Endothelial cell of umbilical vein (primary cell): ENCODE measurements around the gene DYNLRB2. TPM values are rescaled to one million over a fixed set of nuclear protein-coding genes. Genes with fewer than 3 reads are reported as not detected.

Source experiments
- BruUV-seq: library from RNA; stranded (reverse); fragments of 400-500 nt; replicated peaks from 2 replicates; lab custom pipeline; 2021; lab: Mats Ljungman, UMichigan
- CTCF ChIA-PET: fragments of 300-600, 350-600 bp; sonication (Branson Sonifier 250); formaldehyde crosslinking; loops from one replicate; lab custom pipeline; 2021; ENCODE audit warnings: antibody characterized with exemption, inconsistent platforms; lab: Charles Lee
- POLR2A ChIA-PET: fragments of 300-600, 350-600 bp; sonication (Branson Sonifier 250); formaldehyde crosslinking; loops from one replicate; lab custom pipeline; 2021; ENCODE audit warnings: antibody characterized with exemption, inconsistent platforms; lab: Charles Lee
- DNase-seq: peaks from one replicate; pipeline ENCODE4 v3.0.0-alpha.2; 2011; ENCODE audit warnings: low read depth, low spot score
- FAIRE-seq: peaks from 2 replicates; lab custom pipeline; 2011; peaks lifted over from hg19 to GRCh38; lab: Jason Lieb, UNC
- H2AFZ ChIP-seq: 2 replicates; pipeline ENCODE4 v1.6.0; 2012; ENCODE audit warnings: low read depth, low read length, control low read depth, inconsistent platforms
- H3K27ac ChIP-seq: 2 replicates; pipeline ENCODE4 v1.5.1; 2011; ENCODE audit warnings: low read depth, mild to moderate bottlenecking, control low read depth, low read length, moderate library complexity; ENCODE audit not compliant: insufficient read depth
- H3K27me3 ChIP-seq, 2 experiments: 2 replicates each; pipeline versions ENCODE4 v1.6.0 to v1.6.1; 2011; ENCODE audit warnings: low read length in 2 of 2, mixed read lengths in 1 of 2; ENCODE audit not compliant: control insufficient read depth in 2 of 2, insufficient read depth in 2 of 2
- H3K36me3 ChIP-seq, 2 experiments: 2 replicates in 1 of 2; 3 replicates in 1 of 2; pipeline ENCODE4 v1.5.1; 2011; ENCODE audit warnings: low read length in 2 of 2, mild to moderate bottlenecking in 1 of 2, moderate library complexity in 1 of 2; ENCODE audit not compliant: control insufficient read depth in 2 of 2, insufficient read depth in 2 of 2; ENCODE audit errors: extremely low read depth in 1 of 2
- H3K4me1 ChIP-seq: 3 replicates; pipeline ENCODE4 v1.5.1; 2011; ENCODE audit warnings: mild to moderate bottlenecking, low read length; ENCODE audit not compliant: control insufficient read depth, insufficient read depth; ENCODE audit errors: extremely low read depth
- H3K4me2 ChIP-seq: 2 replicates; pipeline ENCODE4 v1.6.1; 2011; ENCODE audit warnings: low read length, control low read depth, mixed read lengths; ENCODE audit not compliant: insufficient read depth
- H3K4me3 ChIP-seq, 3 experiments: fragments of 200-600 bp in 1 of 3; sonication (generic), shearing (Covaris generic) in 1 of 3; replicated peaks in 1 of 3; 2 replicates each; pipeline ENCODE4 v1.5.1; 2011 to 2016; ENCODE audit warnings: control low read depth in 3 of 3, low read length in 3 of 3, mild to moderate bottlenecking in 2 of 3, inconsistent platforms in 1 of 3, low read depth in 1 of 3, moderate library complexity in 1 of 3; ENCODE audit not compliant: insufficient read depth in 1 of 3
- H3K79me2 ChIP-seq: 2 replicates; pipeline ENCODE4 v1.6.0; 2012; ENCODE audit warnings: low read length, inconsistent platforms; ENCODE audit not compliant: control insufficient read depth, insufficient read depth
- H3K9ac ChIP-seq: replicated peaks from 2 replicates; pipeline ENCODE3; 2011; ENCODE audit warnings: low read length, control low read depth; ENCODE audit not compliant: insufficient read depth; ENCODE audit errors: extremely low read depth
- H3K9me1 ChIP-seq: replicated peaks from 3 replicates; pipeline ENCODE4 v1.6.0; 2011; ENCODE audit warnings: mild to moderate bottlenecking, low read length; ENCODE audit not compliant: control insufficient read depth, insufficient read depth; ENCODE audit errors: extremely low read depth
- H3K9me3 ChIP-seq: replicated peaks from 2 replicates; pipeline ENCODE4 v1.5.1; 2012; ENCODE audit warnings: low read length, inconsistent platforms; ENCODE audit not compliant: control insufficient read depth, insufficient read depth
- H4K20me1 ChIP-seq: replicated peaks from 2 replicates; pipeline ENCODE3; 2011; ENCODE audit warnings: mild to moderate bottlenecking, low read length; ENCODE audit not compliant: control insufficient read depth, insufficient read depth; ENCODE audit errors: extremely low read depth
- EZH2 ChIP-seq: IDR thresholded peaks from 2 replicates; pipeline ENCODE4 v1.6.1; 2012; ENCODE audit warnings: borderline replicate concordance, low read depth, mild to moderate bottlenecking, moderate library complexity, low read length, inconsistent platforms; ENCODE audit not compliant: severe bottlenecking
- FOS ChIP-seq: IDR thresholded peaks from 2 replicates; pipeline ENCODE4 v1.6.1; 2011; ENCODE audit warnings: mild to moderate bottlenecking, low read length, moderate library complexity, borderline replicate concordance; ENCODE audit not compliant: insufficient read depth
- GATA2 ChIP-seq: IDR thresholded peaks from 2 replicates; pipeline ENCODE4 v1.7.0; 2011; ENCODE audit warnings: low read depth, mild to moderate bottlenecking, moderate library complexity, mixed read lengths, low read length; ENCODE audit not compliant: insufficient read length, insufficient read depth
- JUN ChIP-seq: IDR thresholded peaks from 2 replicates; pipeline ENCODE4 v1.6.1; 2011; ENCODE audit warnings: borderline replicate concordance, low read depth; ENCODE audit not compliant: insufficient read length, insufficient read depth
- MYC ChIP-seq: IDR thresholded peaks from one replicate; pipeline ENCODE4 v1.6.1; 2011; ENCODE audit warnings: mild to moderate bottlenecking, low read depth, low read length
- POLR2A ChIP-seq: IDR thresholded peaks from 2 replicates; pipeline ENCODE4 v1.6.1; 2012; ENCODE audit warnings: low read depth, mild to moderate bottlenecking, control low read depth, low read length
- POLR2AphosphoS5 ChIP-seq: IDR thresholded peaks from 2 replicates; pipeline ENCODE4 v1.6.1; 2012; ENCODE audit warnings: low read depth, mild to moderate bottlenecking, control low read depth, low read length, moderate library complexity; ENCODE audit not compliant: insufficient read depth
- dilution Hi-C: fragments of 300-500 bp; cut with MboI; formaldehyde crosslinking; loops from one replicate; pipeline ENCODE4 v1.15.0; 2019; ENCODE audit warnings: low sequenced_read_pairs; ENCODE audit not compliant: extremely low pct_ligation_motif_present
- intact Hi-C: fragments of 100-400 bp; cut with micrococcal nuclease; formaldehyde crosslinking; loops from one replicate; pipeline ENCODE4 v1.10.0; 2022
- polyA plus RNA-seq, 4 experiments: library from polyadenylated mRNA; depleted of rRNA in 3 of 4; stranded (reverse) in 3 of 4; unstranded in 1 of 4; fragments of >200 nt; gene quantifications; 2 replicates each; pipeline versions ENCODE4 v1.2.1 to v1.2.3, GENCODE V29; 2011 to 2012; ENCODE audit warnings: missing spikeins in 1 of 4
- total RNA-seq: library from RNA; stranded (reverse); gene quantifications from 2 replicates; pipeline ENCODE4 v1.2.3, GENCODE V29; 2021
- TF ChIP-seq, protein P1 (sequence below), 2 donors: IDR thresholded peaks; 1 replicate in 1 of 2; 2 replicates in 1 of 2; pipeline ENCODE4 v1.5.1; 2011; ENCODE audit warnings: low read length in 2 of 2, mild to moderate bottlenecking in 2 of 2, moderate library complexity in 2 of 2, control low read depth in 1 of 2, inconsistent platforms in 1 of 2, low read depth in 1 of 2; ENCODE audit not compliant: insufficient read depth in 1 of 2; ENCODE audit errors: extremely low read depth in 1 of 2
- TF ChIP-seq, protein P2 (sequence below): IDR thresholded peaks from 2 replicates; pipeline ENCODE4 v1.6.1; 2011; ENCODE audit not compliant: insufficient read depth, insufficient read length

DYNLRB2 gene
- total and polyA plus RNA-seq, 2 donors (not counting 3 experiments of a cell fraction or from before 2014, with no cell fraction given) = not detected

DNA sequence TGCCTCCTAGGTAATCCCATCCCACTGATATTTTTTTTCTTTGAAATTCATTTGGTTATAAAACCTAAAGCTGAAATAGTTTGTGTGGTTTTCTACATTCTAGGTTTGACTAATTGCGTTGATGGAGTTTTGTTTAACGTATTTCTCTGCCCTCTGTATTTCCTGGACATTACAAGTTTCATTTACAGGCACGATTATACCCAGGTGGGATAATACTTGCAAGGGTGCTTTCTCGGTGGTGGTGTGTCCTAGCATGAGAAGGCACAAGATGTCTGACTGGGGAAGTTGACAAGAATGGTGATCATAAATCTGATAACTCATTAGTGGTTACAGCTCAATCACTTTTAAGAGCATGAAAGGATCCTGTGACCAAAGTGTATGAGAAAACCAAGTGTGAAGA lies 45.0 kb downstream of the DYNLRB2 start:
- ChIA-PET POLR2A (no interaction called here), CTCF (interaction anchor here (0.6 kb wide), 1 partner anchor 59 kb away, joined by 3 read pairs; no protein-coding TSS in a partner anchor)
- Histone ChIP-seq H2AFZ (no peak overlapping the region), H3K9me3 (no peaks in the 10 kb centered on the region), H4K20me1 (no peaks in the 10 kb centered on the region), H3K27ac (no peak overlapping the region), H3K27me3 (no peaks in the 10 kb centered on the region), H3K9me1 (no peaks in the 10 kb centered on the region), H3K4me1 (no peaks in the 10 kb centered on the region), H3K4me3 (no peak overlapping the region), H3K9ac (no peak overlapping the region), H3K79me2 (no peaks in the 10 kb centered on the region), H3K4me2 (no peak overlapping the region), H3K36me3 (no peaks in the 10 kb centered on the region)
- intact Hi-C loops = no loop called here
- FAIRE-seq (no peak), DNase-seq (no peak)
- dilution Hi-C loops = no loop called here
- no TSS peak for BruUV-seq
- TF ChIP-seq JUN = no peak
- TF ChIP-seq POLR2A = no peak
- TF ChIP-seq MYC = no peak
- no peak for TF ChIP-seq FOS
- TF ChIP-seq, protein P1, sequence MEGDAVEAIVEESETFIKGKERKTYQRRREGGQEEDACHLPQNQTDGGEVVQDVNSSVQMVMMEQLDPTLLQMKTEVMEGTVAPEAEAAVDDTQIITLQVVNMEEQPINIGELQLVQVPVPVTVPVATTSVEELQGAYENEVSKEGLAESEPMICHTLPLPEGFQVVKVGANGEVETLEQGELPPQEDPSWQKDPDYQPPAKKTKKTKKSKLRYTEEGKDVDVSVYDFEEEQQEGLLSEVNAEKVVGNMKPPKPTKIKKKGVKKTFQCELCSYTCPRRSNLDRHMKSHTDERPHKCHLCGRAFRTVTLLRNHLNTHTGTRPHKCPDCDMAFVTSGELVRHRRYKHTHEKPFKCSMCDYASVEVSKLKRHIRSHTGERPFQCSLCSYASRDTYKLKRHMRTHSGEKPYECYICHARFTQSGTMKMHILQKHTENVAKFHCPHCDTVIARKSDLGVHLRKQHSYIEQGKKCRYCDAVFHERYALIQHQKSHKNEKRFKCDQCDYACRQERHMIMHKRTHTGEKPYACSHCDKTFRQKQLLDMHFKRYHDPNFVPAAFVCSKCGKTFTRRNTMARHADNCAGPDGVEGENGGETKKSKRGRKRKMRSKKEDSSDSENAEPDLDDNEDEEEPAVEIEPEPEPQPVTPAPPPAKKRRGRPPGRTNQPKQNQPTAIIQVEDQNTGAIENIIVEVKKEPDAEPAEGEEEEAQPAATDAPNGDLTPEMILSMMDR (IDR thresholded peaks at IDR 0.05; ENCODE audit: extremely low read depth in 1 of 2, insufficient read depth in 1 of 2, low read depth in 1 of 2, low read length in 2 of 2) = no peak
- TF ChIP-seq GATA2 = no peak
- no peak for TF ChIP-seq POLR2AphosphoS5
- TF ChIP-seq, protein P2, sequence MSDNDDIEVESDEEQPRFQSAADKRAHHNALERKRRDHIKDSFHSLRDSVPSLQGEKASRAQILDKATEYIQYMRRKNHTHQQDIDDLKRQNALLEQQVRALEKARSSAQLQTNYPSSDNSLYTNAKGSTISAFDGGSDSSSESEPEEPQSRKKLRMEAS = no peak
- TF ChIP-seq EZH2 = no peak
